Germinal center (tissue), 1 donor: ENCODE results near the gene DGKH.
"Not testable (repeated sequence)": the region's sequence is repeated elsewhere in the genome, so short reads cannot be mapped to it uniquely, and the experiment has no call there.

Experiments
- DNase-seq: peaks from one replicate; pipeline ENCODE4 v3.0.0; 2012; ENCODE audit warnings: mixed read lengths, low spot score

Gene DGKH

GRCh38 chr13:42164557-42165125, 116.2 kb downstream of the DGKH start:
- DNase-seq = no peak

- no peak for DNase-seq
Observed at GRCh38 chr13:42168496-42168895, 120.0 kb downstream of the DGKH start.

- no peak for DNase-seq
Observed at GRCh38 chr13:42170029-42170428, 121.6 kb downstream of the DGKH start.

- DNase-seq = no peak
Observed at GRCh38 chr13:42173789-42174343, 125.4 kb downstream of the DGKH start.

- DNase-seq = no peak
Observed at GRCh38 chr13:42174344-42175162, 126.1 kb downstream of the DGKH start.

- no peak for DNase-seq
Observed at GRCh38 chr13:42176294-42176693, 127.8 kb downstream of the DGKH start.

- no peak for DNase-seq
Observed at GRCh38 chr13:42177189-42177588, 128.7 kb downstream of the DGKH start.

- DNase-seq = no peak
Observed at GRCh38 chr13:42181381-42181953, 133.0 kb downstream of the DGKH start.

- DNase-seq = no peak
Observed at GRCh38 chr13:42189061-42189460, 140.6 kb downstream of the DGKH start.

- DNase-seq = no peak
Observed at GRCh38 chr13:42190529-42190928, 142.1 kb downstream of the DGKH start.

GRCh38 chr13:42211704-42212464, 163.4 kb downstream of the DGKH start:
- no peak for DNase-seq

GRCh38 chr13:42214446-42214845, 166.0 kb downstream of the DGKH start:
- DNase-seq = no peak

- peak; percentile 11 for DNase-seq
Observed at GRCh38 chr13:42215578-42216421, 167.4 kb downstream of the DGKH start.

GRCh38 chr13:42216422-42216735, 167.9 kb downstream of the DGKH start:
- DNase-seq = no peak

GRCh38 chr13:42218576-42218975, 170.1 kb downstream of the DGKH start:
- no peak for DNase-seq

GRCh38 chr13:42219051-42219450, 170.6 kb downstream of the DGKH start:
- DNase-seq = no peak

- no peak for DNase-seq
Observed at GRCh38 chr13:42219876-42220275, 171.4 kb downstream of the DGKH start.

- DNase-seq = no peak
Observed at GRCh38 chr13:42221121-42221765, 172.8 kb downstream of the DGKH start.

- no peak for DNase-seq
Observed at GRCh38 chr13:42223681-42224080, 175.2 kb downstream of the DGKH start.

- DNase-seq = no peak
Observed at GRCh38 chr13:42225051-42225450, 176.6 kb downstream of the DGKH start.

GRCh38 chr13:42226759-42227158, 178.3 kb downstream of the DGKH start:
- not testable (repeated sequence) for DNase-seq
